Urinary bladder (tissue), 4 donors: ENCODE results near the gene TXNRD1. TPM values are rescaled to one million over a fixed set of nuclear protein-coding genes. Genes with fewer than 3 reads are reported as not detected.
"Not testable (repeated sequence)": the region's sequence is repeated elsewhere in the genome, so short reads cannot be mapped to it uniquely, and the experiment has no call there.

Source experiments
- DNase-seq: peaks from one replicate; pipeline ENCODE4 v3.0.0-alpha.2; 2015; ENCODE audit errors: extremely low spot score
- H3K27ac ChIP-seq: one replicate; pipeline ENCODE4 v1.5.1; 2013; ENCODE audit warnings: low read depth, mild to moderate bottlenecking, moderate library complexity
- H3K36me3 ChIP-seq: one replicate; pipeline ENCODE4 v1.6.1; 2013; ENCODE audit warnings: mild to moderate bottlenecking, moderate library complexity; ENCODE audit not compliant: insufficient read depth
- H3K4me1 ChIP-seq: one replicate; pipeline ENCODE4 v1.6.1; 2013; ENCODE audit warnings: mild to moderate bottlenecking, moderate library complexity; ENCODE audit not compliant: insufficient read depth
- H3K4me3 ChIP-seq: one replicate; pipeline ENCODE4 v1.5.1; 2013; ENCODE audit warnings: low read depth, low read length
- WGBS: extraction: QIAGEN DNeasy Blood & Tissue Kit; methylation state at CpG from one replicate; pipeline ENCODE4 v1.1.7; 2013; 5-methylcytosine and 5-hydroxymethylcytosine counted together
- polyA plus RNA-seq: library from polyadenylated mRNA; stranded (reverse); fragments of 200-250 nt; gene quantifications from one replicate; pipeline ENCODE4 v1.2.3, GENCODE V29; 2013
- total RNA-seq: library from RNA; depleted of rRNA; stranded (reverse); fragments of >200 nt; gene quantifications from one replicate; pipeline ENCODE4 v1.2.3, GENCODE V29; 2014
- donor health status: healthy with polysubstance abuse.
- donor health status: healthy.

Gene TXNRD1
- total and polyA plus RNA-seq, 2 donors: 69.4 to 267 TPM

DNA sequence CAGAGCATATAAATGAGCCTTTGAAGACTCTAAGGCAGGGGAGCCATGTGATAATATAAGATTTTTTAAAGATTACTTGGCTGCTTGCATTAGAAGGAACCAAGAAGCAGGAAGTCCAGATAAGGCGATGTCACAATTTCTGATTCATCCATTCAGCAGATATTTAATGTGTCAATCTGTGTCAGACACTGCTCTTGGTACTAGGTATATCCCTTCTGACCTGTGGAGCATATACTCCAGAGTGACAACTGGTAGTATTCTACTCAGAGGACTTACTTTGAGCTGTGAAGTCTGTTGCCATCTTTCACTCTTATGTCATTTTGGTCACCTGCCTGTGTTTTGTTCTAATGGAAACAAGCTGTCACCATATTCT, 98.6 kb downstream of the TXNRD1 start:
- Histone ChIP-seq H3K4me1 (no peaks in the 10 kb centered on the region), H3K27ac (no peak overlapping the region), H3K4me3 (no peak overlapping the region), H3K36me3 (peaks cover 8% of the 10 kb centered on the region)
- WGBS: 97% methylated on average over 1 of the region's 1 CpG
- DNase-seq: no peak

DNA sequence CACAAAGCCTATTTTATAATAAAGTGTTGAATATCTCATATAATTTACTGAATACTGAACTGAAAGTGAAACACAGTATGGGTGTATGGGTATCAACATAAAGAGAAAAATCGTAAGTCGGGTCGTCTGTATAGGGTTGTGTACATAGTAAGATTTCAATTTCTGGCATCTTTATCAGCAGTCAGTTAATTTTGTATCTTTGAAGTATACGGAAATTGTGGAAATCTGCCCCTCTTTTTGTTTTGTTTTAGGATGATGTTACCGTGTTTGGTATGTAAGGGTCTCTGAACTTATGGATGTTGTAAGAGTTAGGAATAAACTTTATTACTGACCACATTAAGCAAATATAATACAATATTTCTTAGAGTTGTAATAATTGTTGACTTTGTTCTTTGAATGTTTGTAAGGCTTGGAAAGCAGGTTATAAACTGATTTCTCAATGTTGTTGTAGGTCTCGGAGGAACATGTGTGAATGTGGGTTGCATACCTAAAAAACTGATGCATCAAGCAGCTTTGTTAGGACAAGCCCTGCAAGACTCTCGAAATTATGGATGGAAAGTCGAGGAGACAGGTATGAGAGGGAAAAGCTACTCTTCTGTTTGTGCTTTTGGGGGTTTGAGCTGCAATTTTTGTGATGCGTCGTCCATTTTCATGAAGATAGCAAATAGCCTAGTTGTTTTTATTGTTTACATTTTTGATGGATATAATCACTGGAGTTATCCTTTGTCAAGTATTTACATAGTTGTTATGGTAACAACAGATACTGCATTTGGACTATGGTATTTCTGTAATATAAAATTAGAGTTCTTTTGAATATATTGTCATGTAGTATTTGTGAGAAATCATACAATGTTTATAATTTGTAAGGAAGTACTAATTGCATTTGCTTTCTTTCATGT, 100.0 kb downstream of the TXNRD1 start:
- H3K27ac ChIP-seq: no peak overlapping the region
- 42% methylated on average over 10 of the region's 10 CpGs for WGBS
- H3K36me3 ChIP-seq: peaks cover 10% of the 10 kb centered on the region
- no peaks in the 10 kb centered on the region for H3K4me1 ChIP-seq
- no peak overlapping the region for H3K4me3 ChIP-seq
- no peak for DNase-seq

GRCh38 chr12:104316936-104317335, 101.4 kb downstream of the TXNRD1 start:
- DNase-seq: no peak
- no peak overlapping the region for H3K27ac ChIP-seq
- H3K4me1 ChIP-seq: no peaks in the 10 kb centered on the region
- H3K4me3 ChIP-seq: no peak overlapping the region
- H3K36me3 ChIP-seq: peaks cover 12% of the 10 kb centered on the region

- H3K27ac ChIP-seq: no peak overlapping the region
- H3K4me1 ChIP-seq: no peaks in the 10 kb centered on the region
- H3K4me3 ChIP-seq: no peak overlapping the region
- peaks cover 10% of the 10 kb centered on the region for H3K36me3 ChIP-seq
- no peak for DNase-seq
- WGBS: 91% methylated on average over 7 of the region's 7 CpGs
Measured at GRCh38 chr12:104317538-104318210, 102.1 kb downstream of the TXNRD1 start.

GRCh38 chr12:104319028-104319427, 103.4 kb downstream of the TXNRD1 start:
- 89% methylated on average over 1 of the region's 1 CpG for WGBS
- DNase-seq: no peak
- H3K4me1 ChIP-seq: no peaks in the 10 kb centered on the region
- H3K36me3 ChIP-seq: peaks cover 8% of the 10 kb centered on the region
- H3K27ac ChIP-seq: no peak overlapping the region
- no peak overlapping the region for H3K4me3 ChIP-seq

GRCh38 chr12:104319918-104320626, 104.5 kb downstream of the TXNRD1 start:
- Histone ChIP-seq H3K4me1 (no peaks in the 10 kb centered on the region), H3K36me3 (peaks cover 4% of the 10 kb centered on the region), H3K4me3 (no peak overlapping the region), H3K27ac (no peak overlapping the region)
- 89% methylated on average over 1 of the region's 1 CpG for WGBS
- DNase-seq: no peak

DNA sequence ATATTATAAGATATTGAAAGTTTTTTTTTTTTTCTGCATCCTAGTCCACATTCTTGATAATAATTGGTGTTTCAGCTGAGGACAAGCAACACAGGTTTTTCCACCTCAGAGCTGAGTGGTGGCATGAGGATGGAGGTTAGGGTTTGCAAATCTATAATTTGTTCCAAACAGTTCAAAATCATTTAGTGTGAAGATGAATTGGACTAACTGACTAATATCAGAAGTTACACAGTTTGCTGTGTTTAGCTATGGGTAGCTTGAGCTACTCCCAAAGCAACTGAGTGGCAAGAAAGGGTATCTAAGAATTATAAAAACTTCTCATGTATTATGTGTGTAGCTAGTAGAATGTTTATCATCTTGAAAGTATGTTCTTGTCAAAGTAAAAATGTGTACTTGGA, 105.0 kb downstream of the TXNRD1 start:
- H3K4me1 ChIP-seq: no peaks in the 10 kb centered on the region
- no peak overlapping the region for H3K4me3 ChIP-seq
- H3K27ac ChIP-seq: no peak overlapping the region
- H3K36me3 ChIP-seq: peaks cover 4% of the 10 kb centered on the region
- DNase-seq: no peak

- 91% methylated on average over 1 of the region's 1 CpG for WGBS
- peaks cover 7% of the 10 kb centered on the region for H3K36me3 ChIP-seq
- no peak overlapping the region for H3K4me3 ChIP-seq
Measured at GRCh38 chr12:104321949-104322348, 106.4 kb downstream of the TXNRD1 start.

DNA sequence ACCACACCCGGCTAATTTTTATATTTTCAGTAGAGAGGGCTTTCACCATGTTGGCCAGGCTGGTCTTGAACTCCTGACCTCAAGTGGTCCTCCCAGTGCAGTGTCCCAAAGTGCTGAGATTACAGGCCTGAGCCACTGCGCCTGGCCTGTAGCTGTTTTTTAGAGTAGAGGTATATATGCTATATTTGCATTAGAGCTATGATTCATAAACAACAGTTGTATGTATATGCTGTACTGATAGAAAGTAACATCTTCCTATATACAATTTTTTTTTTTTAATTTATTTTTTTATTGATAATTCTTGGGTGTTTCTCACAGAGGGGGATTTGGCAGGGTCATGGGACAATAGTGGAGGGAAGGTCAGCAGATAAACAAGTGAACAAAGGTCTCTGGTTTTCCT, 107.0 kb downstream of the TXNRD1 start:
- WGBS: 98% methylated on average over 2 of the region's 2 CpGs
- H3K36me3 ChIP-seq, H3K4me3 ChIP-seq, DNase-seq, H3K4me1 ChIP-seq, H3K27ac ChIP-seq: not testable (repeated sequence)

More at GRCh38 chr12:104321949-104322348, 106.4 kb downstream of the TXNRD1 start:
- Histone ChIP-seq H3K27ac (no peak overlapping the region), H3K4me1 (no peaks in the 10 kb centered on the region)
- no peak for DNase-seq

DNA sequence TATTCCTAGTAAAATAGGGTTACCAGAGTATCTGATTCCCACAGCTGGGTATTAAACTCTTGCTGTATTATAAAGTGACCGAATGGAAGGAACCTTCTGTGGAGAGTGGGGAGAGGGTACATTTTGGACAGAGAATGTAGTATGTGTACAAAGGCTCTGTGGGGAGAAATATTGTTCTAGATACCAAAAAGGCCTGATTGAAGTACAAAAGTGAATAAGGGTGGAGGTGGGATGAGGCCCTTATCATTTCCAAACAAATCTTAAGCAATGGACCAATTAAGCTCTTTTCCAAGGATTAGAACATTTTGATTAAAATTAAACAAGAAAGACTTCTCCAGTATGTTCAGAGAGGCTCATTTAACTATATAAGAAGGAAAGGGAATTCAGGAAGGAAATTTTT, 108.3 kb downstream of the TXNRD1 start:
- Histone ChIP-seq H3K4me1 (no peaks in the 10 kb centered on the region), H3K36me3 (peaks cover 7% of the 10 kb centered on the region), H3K4me3 (no peak overlapping the region), H3K27ac (no peak overlapping the region)
- 97% methylated on average over 1 of the region's 1 CpG for WGBS
- no peak for DNase-seq

GRCh38 chr12:104328278-104328677, 112.7 kb downstream of the TXNRD1 start:
- not testable (repeated sequence) for DNase-seq, H3K36me3 ChIP-seq, H3K27ac ChIP-seq, H3K4me3 ChIP-seq, H3K4me1 ChIP-seq
- WGBS: 72% methylated on average over 6 of the region's 6 CpGs

- Histone ChIP-seq H3K27ac (no peak overlapping the region), H3K4me3 (no peak overlapping the region), H3K4me1 (no peaks in the 10 kb centered on the region), H3K36me3 (peaks cover 3% of the 10 kb centered on the region)
- DNase-seq: no peak
- WGBS: 92% methylated on average over 1 of the region's 1 CpG
Measured at GRCh38 chr12:104328790-104329189, 113.2 kb downstream of the TXNRD1 start.

DNA sequence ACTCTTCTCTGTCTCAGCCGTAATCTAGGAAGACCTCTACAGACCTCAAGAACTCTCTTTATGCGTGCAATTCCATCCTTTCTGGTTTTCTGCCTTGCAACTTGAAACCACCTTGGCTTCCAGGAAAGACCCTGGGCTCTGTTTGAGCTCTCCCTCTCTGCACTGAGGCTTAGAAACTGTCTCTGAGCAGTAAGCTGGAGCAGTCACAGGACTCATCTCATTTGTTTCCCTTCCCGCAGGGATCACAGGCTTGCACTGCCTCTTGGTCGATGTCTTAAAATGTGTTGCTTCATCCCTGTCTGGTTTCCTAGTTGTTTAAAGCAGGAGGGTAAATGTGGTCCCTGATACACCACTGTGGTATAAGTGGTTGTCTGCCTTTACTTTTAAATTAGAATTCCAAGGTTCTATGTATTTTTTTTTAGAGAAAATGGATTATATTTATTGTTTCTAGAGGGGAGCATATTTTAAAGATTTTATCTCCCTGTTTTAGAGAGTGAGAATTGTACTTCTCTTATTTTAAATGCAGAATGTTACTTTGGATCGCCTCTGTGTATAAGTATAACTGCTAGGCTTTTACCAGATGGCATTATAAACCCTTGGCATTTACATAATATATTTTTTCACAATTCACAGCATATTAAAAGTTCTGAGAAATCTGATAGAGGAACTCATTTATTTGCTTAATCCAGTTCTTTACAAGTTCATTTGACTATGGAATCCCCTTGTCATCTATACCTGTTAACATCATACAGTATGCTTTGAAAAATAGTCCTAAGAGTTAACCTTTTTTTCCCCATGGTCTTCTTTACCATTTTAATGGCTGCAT, 114.3 kb downstream of the TXNRD1 start:
- WGBS: 86% methylated on average over 5 of the region's 5 CpGs
- H3K36me3 ChIP-seq: peaks cover 7% of the 10 kb centered on the region

More for the DNA sequence above, 114.3 kb downstream of the TXNRD1 start:
- DNase-seq: no peak
- no peaks in the 10 kb centered on the region for H3K4me1 ChIP-seq
- H3K27ac ChIP-seq: no peak overlapping the region
- H3K4me3 ChIP-seq: no peak overlapping the region
